A673 (cell line): ENCODE results near the gene ERVW-1.

Source experiments
- EZH2 ChIP-seq: fragments of 200-600 bp; sonication (generic); IDR thresholded peaks from 2 replicates; pipeline ENCODE4 v1.6.1; 2017; ENCODE audit warnings: borderline replicate concordance, low read depth, mild to moderate bottlenecking, mixed read lengths, antibody characterized with exemption, low read length; ENCODE audit not compliant: poor library complexity, severe bottlenecking
- TF ChIP-seq, protein P1 (sequence below): fragments of 300-800, 200-600 bp; sonication (generic); conservative IDR thresholded peaks from 2 replicates; pipeline ENCODE4 v1.5.1; 2017; ENCODE audit warnings: low read depth, mild to moderate bottlenecking, antibody characterized with exemption, low read length, moderate library complexity, mixed read lengths

DNA sequence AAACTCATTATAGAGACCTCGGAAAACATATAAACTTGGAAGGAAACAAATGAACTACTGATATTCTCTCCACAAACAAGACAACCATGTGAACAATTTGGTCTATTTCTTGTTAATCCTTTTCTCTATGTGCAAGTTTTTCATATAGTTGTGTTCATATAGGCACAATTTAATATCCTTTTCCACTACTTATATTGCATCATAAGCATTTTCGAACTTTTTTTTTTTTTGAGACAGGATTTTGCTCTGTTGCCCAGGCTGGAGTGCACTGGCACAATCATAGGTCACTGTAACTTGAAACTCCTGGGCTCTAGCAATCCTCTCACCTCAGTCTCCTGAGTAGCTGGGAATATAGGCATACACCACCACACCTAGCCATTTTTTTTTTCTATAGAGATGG, 45.4 kb upstream of the ERVW-1 start:
- TF ChIP-seq, protein P1, sequence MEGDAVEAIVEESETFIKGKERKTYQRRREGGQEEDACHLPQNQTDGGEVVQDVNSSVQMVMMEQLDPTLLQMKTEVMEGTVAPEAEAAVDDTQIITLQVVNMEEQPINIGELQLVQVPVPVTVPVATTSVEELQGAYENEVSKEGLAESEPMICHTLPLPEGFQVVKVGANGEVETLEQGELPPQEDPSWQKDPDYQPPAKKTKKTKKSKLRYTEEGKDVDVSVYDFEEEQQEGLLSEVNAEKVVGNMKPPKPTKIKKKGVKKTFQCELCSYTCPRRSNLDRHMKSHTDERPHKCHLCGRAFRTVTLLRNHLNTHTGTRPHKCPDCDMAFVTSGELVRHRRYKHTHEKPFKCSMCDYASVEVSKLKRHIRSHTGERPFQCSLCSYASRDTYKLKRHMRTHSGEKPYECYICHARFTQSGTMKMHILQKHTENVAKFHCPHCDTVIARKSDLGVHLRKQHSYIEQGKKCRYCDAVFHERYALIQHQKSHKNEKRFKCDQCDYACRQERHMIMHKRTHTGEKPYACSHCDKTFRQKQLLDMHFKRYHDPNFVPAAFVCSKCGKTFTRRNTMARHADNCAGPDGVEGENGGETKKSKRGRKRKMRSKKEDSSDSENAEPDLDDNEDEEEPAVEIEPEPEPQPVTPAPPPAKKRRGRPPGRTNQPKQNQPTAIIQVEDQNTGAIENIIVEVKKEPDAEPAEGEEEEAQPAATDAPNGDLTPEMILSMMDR: no peak
- TF ChIP-seq EZH2: no peak
